ENCODE measurements around the gene SNUPN.
"Not testable (repeated sequence)": the region's sequence is repeated elsewhere in the genome, so short reads cannot be mapped to it uniquely, and the experiment has no call there.

SNUPN gene

DNA sequence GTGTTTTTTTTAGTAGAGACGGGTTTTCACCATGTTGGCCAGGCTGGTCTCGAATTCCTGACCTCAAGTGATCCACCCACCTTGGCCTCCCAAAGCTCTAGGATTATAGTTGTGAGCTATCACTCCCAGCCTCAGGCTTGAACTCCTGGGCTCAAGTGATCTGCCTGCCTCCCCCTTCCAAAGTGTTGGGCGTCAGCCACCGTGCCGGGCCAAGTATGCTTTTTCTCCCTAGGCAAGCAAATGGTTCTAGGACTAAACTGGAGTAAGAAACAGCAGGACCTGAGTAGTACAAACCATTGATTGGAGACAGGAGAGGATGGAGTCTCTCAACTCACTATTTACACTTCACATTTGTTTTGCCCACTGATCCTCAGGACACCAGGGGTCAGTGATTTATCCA, 41.8 kb downstream of the SNUPN start:
- DNase-seq (ENCODE audit: low read depth) = no peak

DNA sequence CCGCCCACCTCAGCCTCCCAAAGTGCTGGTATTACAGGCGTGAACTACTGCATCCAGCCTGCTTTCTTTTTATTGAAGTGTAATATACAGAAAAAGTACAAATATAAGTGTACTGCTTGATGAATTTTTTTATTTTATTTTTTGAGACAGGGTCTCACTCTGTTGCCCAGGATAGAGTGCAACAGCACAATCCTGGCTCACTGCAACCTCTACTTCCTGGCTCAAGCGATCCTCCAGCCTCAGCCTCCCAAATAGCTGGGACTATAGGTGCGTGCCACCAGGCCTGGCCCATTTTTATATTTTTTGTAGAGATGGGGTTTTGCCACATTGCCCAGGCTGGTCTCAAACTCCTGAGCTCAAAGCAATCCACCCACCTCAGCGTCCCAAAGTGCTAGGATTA, 42.6 kb downstream of the SNUPN start:
- DNase-seq (ENCODE audit: low read depth) = not testable (repeated sequence)

DNA sequence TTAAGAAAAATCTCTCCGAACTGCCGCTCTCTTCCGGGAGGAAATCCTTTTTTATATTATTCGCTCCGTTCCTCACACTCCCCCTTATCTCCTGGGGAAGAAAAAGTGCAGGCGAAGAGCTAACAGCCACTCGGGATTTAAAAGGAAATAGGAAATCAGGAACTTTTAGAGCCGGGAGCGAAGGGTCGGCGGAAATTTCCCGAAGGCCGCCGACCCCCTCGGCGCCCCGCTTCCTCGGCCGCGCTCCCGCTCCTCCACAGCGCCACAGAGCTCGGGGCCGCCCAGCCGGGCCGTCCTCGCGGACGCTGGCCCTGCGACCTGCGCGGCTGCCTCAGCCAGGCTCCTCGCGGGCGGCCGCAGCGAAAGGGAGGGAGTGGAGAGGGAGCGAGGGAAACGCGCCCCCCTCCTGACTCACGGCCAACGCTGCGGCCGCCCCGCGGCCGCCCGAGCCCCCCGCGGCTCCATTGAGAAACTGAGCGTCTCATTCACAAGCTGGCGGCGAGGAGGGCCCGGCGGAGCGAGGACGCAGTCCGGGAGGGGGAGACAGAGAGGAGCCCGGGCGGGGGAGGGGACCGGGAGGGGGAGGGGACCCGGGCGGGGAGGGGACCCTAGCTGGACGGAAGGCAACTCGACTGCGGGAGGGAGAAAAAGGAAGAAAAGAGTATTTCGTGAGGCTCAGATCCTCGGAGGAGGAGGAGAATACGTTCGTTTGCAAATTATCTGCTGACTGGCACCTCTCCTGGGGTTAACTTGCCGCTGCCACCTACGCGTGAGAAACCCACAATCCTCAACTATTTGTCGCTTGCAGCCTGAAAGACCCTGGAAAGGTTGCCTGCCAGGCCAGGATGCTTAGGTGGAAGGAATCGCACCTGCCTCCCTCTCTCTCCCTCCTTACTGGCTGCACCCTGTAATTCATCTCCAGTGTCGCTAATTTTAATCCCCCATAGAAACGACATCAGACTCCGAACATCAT, 46.3 kb downstream of the SNUPN start, which contains the start of gene PTPN9:
Gene PTPN9, minus strand, starts transcription at position 368 of the 973 bp plus-strand sequence. CDS start 539 bp downstream, outside the sequence.
- DNase-seq (ENCODE audit: low read depth) = peak; percentile 78

DNA sequence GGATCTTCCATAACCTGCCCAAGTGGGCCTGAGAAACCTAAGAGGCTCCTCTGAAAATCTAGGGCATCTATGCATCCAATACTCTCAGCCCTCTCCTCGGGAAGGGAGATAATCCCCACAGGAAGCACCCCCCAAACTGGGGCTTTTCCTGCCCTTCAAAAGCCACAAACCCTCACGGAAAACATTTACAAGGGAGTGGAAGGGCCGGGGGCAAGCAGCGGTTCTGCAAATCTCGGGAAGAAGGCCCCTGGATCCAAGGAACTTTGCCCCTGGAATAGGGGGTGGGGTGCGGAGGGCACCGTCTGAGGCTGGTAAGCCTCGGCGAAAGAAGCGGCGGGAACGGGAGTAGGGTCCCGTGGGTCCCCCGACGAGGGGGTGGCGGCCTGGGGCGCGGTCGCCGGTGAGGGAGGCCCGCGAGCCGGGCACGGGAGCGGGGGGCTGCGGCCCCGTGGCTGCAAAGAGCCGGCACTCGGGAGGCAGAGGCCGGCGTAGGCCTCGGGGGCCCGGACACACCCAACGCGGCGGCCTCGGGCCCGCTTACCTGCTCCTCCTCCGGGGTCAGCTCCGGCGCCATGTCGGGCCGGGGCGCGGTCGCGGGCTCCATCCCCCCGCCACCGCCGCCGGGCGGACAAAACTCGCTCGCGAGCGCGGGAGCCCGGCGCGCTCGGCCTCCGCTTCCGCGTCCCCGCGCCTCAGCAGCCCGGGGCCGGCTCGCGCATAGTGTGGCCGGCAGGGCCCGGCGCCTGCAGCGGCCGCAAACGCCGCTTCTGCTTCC, 47.2 kb downstream of the SNUPN start:
- DNase-seq (ENCODE audit: low read depth) = peak; percentile 2

DNA sequence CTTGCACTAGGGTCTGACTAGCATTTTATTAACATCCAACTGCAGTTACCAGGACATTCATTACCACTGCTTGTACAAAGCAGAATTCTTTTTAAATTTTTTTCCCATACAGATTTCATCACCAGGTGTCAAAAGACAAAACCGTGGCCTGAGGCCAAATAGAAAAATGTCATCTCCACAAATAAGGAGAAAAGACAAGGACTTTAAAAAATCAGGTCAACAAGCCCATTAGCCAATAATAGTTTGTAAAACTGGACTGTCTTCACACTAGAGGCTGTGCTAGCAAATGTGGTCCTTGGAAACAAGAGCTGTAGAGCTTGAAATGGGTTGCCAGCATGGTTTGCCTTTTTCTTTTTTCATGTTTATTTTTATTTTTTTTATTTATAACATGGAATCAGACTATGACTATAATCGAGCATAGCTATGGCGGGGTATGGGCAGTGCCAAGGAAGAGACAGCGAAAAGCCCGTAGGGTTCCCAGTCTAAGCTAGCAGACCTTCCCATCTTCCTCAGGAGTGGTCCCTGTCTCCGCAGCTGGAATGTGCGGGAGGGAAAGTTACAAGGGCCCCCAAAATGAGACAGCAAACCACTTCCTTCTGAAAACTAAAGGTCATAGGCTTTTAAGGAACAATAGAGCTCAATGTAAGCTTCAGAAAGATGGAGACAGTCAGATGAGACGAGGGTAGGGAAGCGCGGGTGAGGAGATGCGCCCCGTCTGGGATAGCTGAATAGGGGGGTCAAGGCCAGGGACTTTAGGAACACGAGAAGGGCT, 47.9 kb downstream of the SNUPN start:
- peak; percentile 23 for DNase-seq (ENCODE audit: low read depth)

DNA sequence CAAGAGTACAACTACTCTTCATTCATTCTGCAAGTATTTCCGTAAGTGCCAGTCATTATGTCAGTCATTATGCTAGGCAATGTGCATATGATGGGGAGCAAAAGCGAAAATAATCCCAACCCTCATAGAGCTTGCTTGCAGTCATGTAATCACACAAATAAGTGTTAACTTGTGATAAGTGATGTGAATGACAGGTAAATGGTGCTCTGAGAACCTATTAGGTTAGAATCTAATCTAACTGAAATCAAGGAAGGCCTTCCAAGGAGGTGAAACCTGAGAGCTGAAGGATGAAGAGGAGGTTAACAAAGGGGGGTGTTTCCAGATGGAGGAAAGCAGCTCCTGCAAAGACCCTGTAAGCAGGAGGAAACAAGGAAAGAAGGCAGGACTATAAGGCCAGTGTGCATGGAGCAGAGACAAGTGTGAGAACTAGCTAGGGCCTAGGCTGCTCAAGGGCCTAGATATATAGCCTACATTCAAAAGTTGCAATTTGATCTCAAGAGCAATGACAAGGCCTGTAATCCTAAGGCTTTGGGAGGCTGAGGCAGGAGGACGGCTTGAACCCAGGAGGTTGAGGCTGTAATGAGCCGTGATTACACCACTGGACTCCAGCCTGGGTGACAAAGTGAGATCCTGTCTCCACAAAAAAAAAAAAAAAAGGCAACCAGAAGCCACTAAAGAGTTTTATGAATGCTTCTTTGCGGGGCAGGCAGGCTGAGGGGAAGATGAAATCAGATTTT, 51.7 kb downstream of the SNUPN start:
- DNase-seq (ENCODE audit: low read depth) = no peak

DNA sequence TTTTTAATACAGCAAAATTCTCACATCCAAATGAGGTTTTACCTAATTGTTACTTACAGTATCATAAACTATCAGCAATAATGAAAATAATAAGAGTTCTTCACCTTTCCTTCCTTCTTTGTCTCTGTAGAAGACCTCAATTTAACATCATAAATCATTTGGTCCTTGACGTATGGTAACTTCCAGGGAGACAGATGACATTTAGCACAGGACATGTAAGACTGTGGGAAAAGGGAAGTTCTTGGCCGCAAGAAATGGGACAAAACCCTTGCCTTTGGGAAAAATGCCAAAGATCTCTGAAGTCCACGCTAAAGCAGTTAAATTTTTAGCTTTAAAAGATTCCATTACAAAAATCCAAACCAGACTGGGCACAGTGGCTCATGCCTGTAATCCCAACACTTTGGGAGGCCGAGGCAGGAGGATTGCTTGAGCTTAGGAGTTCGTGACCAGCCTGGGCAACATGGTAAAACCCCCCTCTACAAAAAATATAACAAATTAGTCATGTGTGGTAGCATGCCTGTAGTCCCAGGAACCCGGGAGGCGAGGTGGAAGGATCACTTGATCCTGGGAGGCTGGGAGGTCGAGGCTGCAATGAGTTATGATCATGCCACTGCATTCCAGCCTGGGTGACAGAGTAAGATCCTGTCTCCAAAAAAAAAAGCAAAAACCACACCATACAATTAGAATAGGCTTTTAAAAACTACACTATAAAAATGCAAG, 55.2 kb downstream of the SNUPN start:
- DNase-seq (ENCODE audit: low read depth) = no peak

DNA sequence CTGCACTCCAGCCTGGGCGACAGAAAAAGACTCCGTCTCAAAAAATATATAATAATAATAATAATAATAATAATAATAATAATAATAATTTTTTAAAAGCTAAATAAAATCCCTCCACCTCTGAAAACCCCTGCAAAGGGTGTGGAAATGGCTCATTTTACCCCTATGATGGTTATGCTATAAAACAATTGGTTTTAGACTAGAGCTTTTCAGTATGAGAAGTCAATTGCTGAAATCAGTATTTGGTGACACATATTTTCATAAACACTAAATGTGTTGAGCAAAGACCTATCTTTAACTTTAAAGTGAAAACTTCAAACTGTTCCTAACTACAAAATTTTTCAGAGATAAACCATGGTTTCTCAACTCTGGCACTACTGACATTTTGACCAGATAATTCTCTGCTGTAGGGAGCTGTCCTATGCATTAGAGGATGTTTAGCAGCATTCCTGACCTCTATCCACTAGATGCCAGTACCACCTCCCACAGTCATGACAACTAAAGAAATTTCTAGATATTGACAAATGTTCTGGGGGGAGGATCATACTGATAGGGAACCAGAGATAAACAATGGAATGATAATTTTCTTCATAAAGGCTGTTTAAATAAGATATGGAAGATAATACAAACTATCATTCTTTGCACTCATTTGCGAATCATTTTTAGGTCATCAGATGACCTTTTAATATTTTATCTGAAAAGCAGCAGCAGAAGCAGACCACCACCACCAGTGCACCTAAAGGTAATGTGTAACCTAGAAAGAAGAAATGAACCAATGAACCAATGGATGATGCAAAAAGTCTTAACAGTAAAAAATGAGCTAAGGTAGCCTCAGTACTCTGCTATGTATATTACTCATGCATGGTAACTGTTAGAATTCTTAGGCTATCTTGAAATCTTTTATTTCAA, 60.2 kb downstream of the SNUPN start:
- no peak for DNase-seq (ENCODE audit: low read depth)

DNA sequence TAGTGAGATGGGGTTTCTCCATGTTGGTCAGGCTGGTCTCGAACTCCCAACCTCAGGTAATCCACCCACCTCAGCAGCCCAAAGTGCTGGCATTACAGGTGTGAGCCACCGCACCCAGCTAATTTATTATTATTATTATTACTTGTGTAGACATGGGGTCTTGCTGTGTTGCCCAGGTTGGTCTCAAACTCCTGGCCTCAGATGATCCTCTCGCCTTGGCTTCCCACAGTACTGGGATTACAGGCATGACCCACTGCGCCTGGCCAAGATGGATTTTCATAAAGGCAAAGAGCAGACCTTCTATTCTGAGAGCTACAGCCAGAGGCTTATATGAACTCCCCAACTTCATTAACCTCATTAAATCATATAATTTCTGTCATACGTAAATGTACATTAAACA, 63.6 kb downstream of the SNUPN start:
- DNase-seq (ENCODE audit: low read depth) = no peak

DNA sequence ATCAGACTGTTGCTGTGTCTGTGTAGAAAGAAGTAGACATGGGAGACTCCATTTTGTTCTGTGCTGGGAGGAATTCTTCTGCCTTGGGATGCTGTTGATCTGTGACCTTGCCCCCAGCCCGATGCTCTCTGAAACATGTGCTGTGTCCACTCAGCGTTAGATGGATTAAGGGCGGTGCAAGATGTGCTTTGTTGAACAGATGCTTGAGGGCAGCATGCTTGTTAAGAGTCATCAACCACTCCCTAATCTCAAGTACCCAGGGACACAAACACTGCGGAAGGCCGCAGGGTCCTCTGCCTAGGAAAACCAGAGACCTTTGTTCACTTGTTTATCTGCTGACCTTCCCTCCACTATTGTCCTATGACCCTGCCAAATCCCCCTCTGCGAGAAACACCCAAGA, 66.2 kb downstream of the SNUPN start:
- DNase-seq (ENCODE audit: low read depth) = not testable (repeated sequence)

DNA sequence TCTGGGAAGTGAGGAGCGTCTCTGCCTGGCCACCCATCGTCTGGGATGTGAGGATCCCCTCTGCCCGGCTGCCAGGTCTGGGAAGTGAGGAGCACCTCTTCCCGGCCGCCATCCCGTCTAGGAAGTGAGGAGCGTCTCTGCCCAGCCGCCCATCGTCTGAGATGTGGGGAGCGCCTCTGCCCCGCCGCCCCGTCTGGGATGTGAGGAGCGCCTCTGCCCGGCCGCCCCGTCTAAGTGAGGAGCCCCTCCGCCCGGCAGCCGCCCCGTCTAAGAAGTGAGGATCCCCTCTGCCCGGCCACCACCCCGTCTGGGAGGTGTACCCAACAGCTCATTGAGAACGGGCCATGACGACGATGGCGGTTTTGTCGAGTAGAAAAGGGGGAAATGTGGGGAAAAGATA, 66.6 kb downstream of the SNUPN start:
- DNase-seq (ENCODE audit: low read depth) = not testable (repeated sequence)

DNA sequence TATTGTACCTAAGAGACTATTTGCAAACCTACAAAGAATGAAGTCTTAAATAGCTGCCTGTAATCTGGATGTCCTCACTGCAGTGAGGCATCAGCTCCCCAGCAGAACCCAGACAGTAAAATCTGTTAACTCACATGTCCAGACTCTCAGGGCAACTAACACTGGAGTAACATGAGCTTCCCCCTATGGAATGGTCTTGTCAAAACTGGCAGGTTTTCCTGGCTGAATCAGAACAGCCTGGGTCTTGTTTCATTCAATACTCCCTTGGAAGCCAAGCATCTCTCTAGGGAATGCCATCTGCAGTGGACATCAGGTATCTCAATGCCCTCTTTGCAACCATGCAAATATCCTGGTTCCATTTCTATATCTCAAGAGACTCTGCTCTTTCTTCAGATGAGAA, 70.8 kb downstream of the SNUPN start:
- DNase-seq (ENCODE audit: low read depth) = peak; percentile 89

DNA sequence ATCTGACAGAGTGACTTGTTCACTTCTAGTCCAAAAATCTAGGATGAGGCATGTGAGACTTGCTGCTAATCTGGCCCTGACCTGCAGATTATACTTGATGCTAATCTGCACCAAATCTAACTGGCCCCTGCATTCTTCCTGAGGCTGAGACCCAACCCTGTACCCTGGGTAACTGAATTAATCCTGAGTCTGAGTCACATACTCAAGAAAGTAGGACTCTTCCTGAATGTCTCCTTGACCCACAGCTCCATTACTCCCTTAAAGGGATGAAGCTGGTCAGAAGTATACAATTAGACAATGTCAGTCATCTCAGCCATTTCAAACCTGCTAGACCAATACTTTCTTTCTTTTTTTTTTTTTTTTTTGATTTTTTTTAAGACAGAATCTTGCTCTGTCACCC, 71.9 kb downstream of the SNUPN start:
- DNase-seq (ENCODE audit: low read depth) = no peak

DNA sequence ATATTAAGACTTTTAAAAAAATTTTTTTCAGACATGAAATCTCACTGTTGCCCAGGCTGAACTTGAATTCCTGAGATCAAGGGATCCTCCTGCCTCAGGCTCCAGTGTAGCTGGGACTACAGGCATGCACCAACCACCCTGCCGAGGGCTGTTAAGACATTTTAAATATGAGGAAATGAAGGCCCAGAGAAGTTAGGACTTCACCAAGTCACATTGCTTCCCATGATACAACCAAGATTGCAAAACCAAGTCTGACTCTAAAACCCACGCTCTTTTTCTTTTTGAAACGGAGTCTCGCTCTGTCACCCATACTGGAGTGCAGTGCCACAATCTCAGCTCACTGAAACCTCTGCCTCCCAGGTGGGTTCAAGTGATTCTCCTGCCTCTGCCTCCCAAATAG, 74.4 kb downstream of the SNUPN start:
- no peak for DNase-seq (ENCODE audit: low read depth)

Measured in fibroblast of gingiva (primary cell).